Thyroid gland (tissue), 4 donors: Measurements from ENCODE around the gene ANKRD6. TPM values are rescaled to one million over a fixed set of nuclear protein-coding genes. Genes with fewer than 3 reads are reported as not detected.

ENCODE experiments used
- DNase-seq, 2 donors: peaks; one replicate each; pipeline ENCODE4 v3.0.0-alpha.2; 2019
- H3K27ac ChIP-seq, 3 donors: fragments of 200-600 bp; sonication (generic); 1 replicate in 2 of 3; 2 replicates in 1 of 3; pipeline ENCODE4 v1.5.1; 2016 to 2019; ENCODE audit warnings: mild to moderate bottlenecking in 1 of 3, moderate library complexity in 1 of 3
- H3K27me3 ChIP-seq: fragments of 200-600 bp; sonication (generic); one replicate; pipeline ENCODE4 v1.5.1; 2019
- H3K36me3 ChIP-seq, 2 donors: fragments of 200-600 bp; sonication (generic); one replicate each; pipeline ENCODE4 v1.5.1; 2016 to 2019
- H3K4me1 ChIP-seq, 2 donors: fragments of 200-600 bp; sonication (generic); one replicate each; pipeline ENCODE4 v1.5.1; 2017 to 2019
- H3K4me3 ChIP-seq, 3 donors: fragments of 200-600 bp; sonication (generic); replicated peaks in 1 of 3; 1 replicate in 2 of 3; 2 replicates in 1 of 3; pipeline ENCODE4 v1.5.1; 2016; ENCODE audit warnings: mild to moderate bottlenecking in 1 of 3
- H3K9me3 ChIP-seq: fragments of 200-600 bp; sonication (generic); one replicate; pipeline ENCODE4 v1.5.1; 2017
- POLR2A ChIP-seq, 2 donors: fragments of 450-650 bp; IDR thresholded peaks; one replicate each; pipeline ENCODE4 v1.6.1; 2017; ENCODE audit warnings: antibody characterized with exemption in 2 of 2, mild to moderate bottlenecking in 2 of 2, moderate library complexity in 1 of 2
- WGBS, 2 donors: methylation state at CpG; one replicate each; pipeline ENCODE4 v1.1.5; 2017; 5-methylcytosine and 5-hydroxymethylcytosine counted together
- intact Hi-C: fragments of 100-400 bp; cut with DNase I; formaldehyde crosslinking; loops from one replicate; pipeline ENCODE4 v1.15.1; 2023
- total RNA-seq, 4 donors: library from RNA; depleted of rRNA; stranded (reverse); fragments of >200 nt; gene quantifications; one replicate each; pipeline ENCODE4 v1.2.3, GENCODE V29; 2016
- TF ChIP-seq, protein P1 (sequence below), 6 experiments: fragments of 200-600 bp in 3 of 6; fragments of 450-650 bp in 3 of 6; sonication (generic) in 3 of 6; IDR thresholded peaks; one replicate each; pipeline ENCODE4 v1.5.1; 2016 to 2019; ENCODE audit warnings: antibody characterized with exemption in 6 of 6, mild to moderate bottlenecking in 2 of 6, inconsistent platforms in 1 of 6, moderate library complexity in 1 of 6

ANKRD6 gene
- total RNA-seq, 4 donors from 2014 or later: 18.2 to 50.6 (median 20.6) TPM

DNA sequence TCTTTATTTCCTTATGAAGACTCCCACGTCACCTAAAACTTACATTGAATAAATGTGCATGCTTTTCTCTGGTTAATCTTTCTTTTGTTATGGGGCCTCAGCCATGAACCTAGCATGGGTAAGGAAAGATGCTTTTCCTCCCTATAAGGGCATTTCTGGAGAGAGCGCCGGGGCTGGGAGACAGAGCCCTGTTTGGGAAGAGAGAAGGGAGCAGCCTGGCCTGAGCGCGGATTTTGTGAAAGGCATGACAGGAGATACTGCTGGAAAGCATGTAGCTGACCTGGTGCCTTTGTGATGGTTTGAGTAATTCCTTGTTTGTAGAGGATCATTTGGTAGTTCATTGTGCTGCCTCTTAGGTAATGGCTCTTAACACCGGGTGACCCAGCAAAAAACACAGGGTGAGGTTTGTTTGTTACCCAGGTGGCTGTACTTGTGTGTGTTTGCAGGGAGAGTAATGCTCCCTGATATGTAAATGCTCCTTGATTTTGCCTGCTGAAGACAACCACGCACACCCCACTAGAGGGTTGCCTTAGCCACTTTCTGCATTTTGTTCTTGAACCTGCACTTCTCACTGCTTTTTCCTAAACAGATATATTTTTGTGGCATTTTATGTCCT is 59.2 kb downstream of the ANKRD6 start:
- Histone ChIP-seq H3K4me1 (no peaks in the 10 kb centered on the region), H3K27me3 (no peaks in the 10 kb centered on the region), H3K27ac (no peak overlapping the region), H3K36me3 (no peaks in the 10 kb centered on the region), H3K4me3 (no peak overlapping the region), H3K9me3 (no peaks in the 10 kb centered on the region)
- no peak for DNase-seq
- intact Hi-C loops: no loop called here
- TF ChIP-seq, protein P1, sequence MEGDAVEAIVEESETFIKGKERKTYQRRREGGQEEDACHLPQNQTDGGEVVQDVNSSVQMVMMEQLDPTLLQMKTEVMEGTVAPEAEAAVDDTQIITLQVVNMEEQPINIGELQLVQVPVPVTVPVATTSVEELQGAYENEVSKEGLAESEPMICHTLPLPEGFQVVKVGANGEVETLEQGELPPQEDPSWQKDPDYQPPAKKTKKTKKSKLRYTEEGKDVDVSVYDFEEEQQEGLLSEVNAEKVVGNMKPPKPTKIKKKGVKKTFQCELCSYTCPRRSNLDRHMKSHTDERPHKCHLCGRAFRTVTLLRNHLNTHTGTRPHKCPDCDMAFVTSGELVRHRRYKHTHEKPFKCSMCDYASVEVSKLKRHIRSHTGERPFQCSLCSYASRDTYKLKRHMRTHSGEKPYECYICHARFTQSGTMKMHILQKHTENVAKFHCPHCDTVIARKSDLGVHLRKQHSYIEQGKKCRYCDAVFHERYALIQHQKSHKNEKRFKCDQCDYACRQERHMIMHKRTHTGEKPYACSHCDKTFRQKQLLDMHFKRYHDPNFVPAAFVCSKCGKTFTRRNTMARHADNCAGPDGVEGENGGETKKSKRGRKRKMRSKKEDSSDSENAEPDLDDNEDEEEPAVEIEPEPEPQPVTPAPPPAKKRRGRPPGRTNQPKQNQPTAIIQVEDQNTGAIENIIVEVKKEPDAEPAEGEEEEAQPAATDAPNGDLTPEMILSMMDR (IDR thresholded peaks at IDR 0.05): no peak
- no peak for TF ChIP-seq POLR2A (IDR thresholded peaks at IDR 0.05)
- WGBS, 2 donors: 79 to 80% methylated on average over 7 of the region's 7 CpGs

DNA sequence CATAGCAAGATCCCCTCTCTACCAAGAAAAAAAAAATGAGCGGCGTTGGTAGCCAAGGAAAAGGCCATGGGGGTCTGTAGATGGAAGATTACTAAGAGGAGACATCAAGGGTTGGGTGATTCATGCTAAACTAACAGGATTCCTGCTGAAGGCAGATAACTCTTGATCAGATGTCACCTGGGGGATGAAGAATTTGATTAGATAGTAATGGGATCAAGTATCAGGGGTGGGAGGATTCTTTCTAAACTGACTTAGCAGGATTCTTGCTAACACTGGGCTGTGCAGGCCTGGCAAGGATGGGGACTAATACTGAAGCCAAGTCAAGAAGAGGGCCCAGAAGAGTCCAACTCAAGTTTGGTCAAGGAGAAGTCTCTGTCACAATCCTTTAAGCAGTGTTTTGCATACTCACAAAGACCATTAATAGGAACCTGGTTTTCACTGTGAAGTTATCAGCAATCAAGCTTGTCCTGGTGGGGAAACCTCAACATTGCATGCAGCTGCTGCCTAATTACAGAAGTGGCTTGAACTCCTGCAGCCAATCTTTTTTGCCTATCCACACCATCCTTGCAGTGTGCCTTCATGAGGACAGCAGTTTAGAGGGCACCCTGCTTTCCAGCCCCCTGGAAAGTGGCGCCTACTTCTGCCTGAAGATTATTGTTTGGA is 61.3 kb downstream of the ANKRD6 start:
- DNase-seq: no peak
- H3K36me3 ChIP-seq: no peaks in the 10 kb centered on the region
- intact Hi-C loops: no loop called here
- TF ChIP-seq, protein P1 (IDR thresholded peaks at IDR 0.05): no peak
- no peak for TF ChIP-seq POLR2A (IDR thresholded peaks at IDR 0.05)
- H3K27ac ChIP-seq: no peak overlapping the region
- no peaks in the 10 kb centered on the region for H3K9me3 ChIP-seq
- H3K27me3 ChIP-seq: no peaks in the 10 kb centered on the region
- no peaks in the 10 kb centered on the region for H3K4me1 ChIP-seq
- H3K4me3 ChIP-seq: no peak overlapping the region
- WGBS, 2 donors: 94 to 99% methylated on average over 3 of the region's 3 CpGs

DNA sequence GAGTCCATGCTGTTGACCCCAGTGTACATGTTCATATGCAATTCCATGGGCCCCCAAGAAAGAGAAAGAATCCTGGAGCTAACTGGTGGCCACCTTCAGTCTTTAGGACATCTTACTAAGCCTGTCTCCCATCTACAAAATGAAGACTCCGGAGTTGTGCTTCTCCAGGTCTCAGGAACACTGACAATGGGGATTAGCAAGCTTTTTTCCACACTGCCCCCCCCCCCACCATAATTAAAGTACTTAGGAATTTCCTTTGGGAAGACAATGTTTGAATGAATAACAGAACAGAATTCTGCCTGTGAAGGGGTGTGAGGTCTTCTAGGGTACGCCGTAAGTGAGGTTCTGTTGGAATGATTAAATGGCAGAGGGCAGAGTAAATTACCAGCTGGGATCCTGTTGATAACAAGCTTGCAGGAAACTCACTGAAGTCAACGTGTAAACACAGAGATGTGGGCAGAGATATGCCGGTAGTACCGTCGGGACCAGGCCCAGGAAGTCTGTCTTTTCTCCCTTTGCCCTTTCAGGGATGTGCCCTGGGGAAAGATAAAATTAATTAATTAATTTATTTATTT is 63.1 kb downstream of the ANKRD6 start:
- Histone ChIP-seq H3K27me3 (no peaks in the 10 kb centered on the region), H3K27ac (no peak overlapping the region), H3K9me3 (no peaks in the 10 kb centered on the region), H3K4me3 (no peak overlapping the region), H3K36me3 (no peaks in the 10 kb centered on the region), H3K4me1 (no peaks in the 10 kb centered on the region)
- DNase-seq: no peak
- 74% methylated on average over 7 of the region's 7 CpGs for WGBS, 2 donors
- TF ChIP-seq POLR2A (IDR thresholded peaks at IDR 0.05): no peak
- intact Hi-C loops: no loop called here

DNA sequence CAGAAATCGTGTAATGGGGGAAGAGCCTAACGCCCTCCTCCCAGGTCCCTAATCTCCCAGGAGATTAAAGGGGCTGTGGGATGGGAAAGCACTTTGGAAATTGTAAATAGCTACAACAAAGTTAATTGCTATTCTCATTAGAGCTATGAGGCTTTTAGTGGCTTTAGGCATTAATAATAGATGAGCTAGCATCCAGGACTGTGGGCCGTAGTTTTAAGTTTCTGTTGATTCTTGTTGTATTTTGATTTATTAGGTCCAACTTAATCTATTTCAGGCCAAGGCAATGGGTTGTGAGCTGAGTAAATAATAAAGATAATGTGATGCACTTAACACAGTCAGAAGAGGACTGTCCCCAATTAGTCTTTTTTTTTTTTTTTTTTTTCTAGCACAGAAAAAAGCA is 67.7 kb downstream of the ANKRD6 start:
- intact Hi-C loops: no loop called here

DNA sequence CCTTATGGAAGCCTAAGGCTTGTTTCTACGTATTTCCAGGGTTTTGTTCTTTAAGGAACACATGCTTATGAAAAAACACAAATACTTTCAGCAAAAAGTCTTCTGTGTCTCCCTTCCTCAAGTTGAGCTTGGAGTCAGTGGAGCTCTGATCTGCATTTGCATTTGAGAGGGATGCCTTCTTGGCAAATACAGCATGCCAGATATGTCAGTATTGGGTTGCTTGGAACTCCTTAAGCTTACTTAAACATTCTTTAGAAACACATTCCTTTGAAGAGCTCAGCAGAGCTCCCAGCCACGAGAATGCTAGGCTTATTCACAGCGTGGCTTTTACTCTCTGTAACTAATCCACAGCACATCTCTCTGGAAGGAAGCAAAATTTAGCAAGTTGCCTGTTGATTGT is 68.3 kb downstream of the ANKRD6 start:
- 50 to 53% methylated on average over 3 of the region's 3 CpGs for WGBS, 2 donors
- no peaks in the 10 kb centered on the region for H3K9me3 ChIP-seq
- intact Hi-C loops: no loop called here

More for the DNA sequence above, 67.7 kb downstream of the ANKRD6 start:
- Histone ChIP-seq H3K4me3 (no peak overlapping the region), H3K9me3 (no peaks in the 10 kb centered on the region), H3K27ac (no peak overlapping the region), H3K4me1 (no peaks in the 10 kb centered on the region), H3K27me3 (no peaks in the 10 kb centered on the region), H3K36me3 (no peaks in the 10 kb centered on the region)
- 93 to 94% methylated on average over 3 of the region's 3 CpGs for WGBS, 2 donors
- DNase-seq: no peak
- TF ChIP-seq, protein P1 (IDR thresholded peaks at IDR 0.05): no peak
- TF ChIP-seq POLR2A (IDR thresholded peaks at IDR 0.05): no peak

More for the DNA sequence above, 68.3 kb downstream of the ANKRD6 start:
- H3K4me1 ChIP-seq: no peaks in the 10 kb centered on the region
- no peak overlapping the region for H3K27ac ChIP-seq
- H3K4me3 ChIP-seq: no peak overlapping the region
- no peaks in the 10 kb centered on the region for H3K36me3 ChIP-seq
- no peak for DNase-seq
- TF ChIP-seq POLR2A (IDR thresholded peaks at IDR 0.05): no peak
- TF ChIP-seq, protein P1 (IDR thresholded peaks at IDR 0.05): no peak
- H3K27me3 ChIP-seq: no peaks in the 10 kb centered on the region
